ENCODE results near the gene MAL.
"Not testable (repeated sequence)": the region's sequence is repeated elsewhere in the genome, so short reads cannot be mapped to it uniquely, and the experiment has no call there.

Gene MAL

DNA sequence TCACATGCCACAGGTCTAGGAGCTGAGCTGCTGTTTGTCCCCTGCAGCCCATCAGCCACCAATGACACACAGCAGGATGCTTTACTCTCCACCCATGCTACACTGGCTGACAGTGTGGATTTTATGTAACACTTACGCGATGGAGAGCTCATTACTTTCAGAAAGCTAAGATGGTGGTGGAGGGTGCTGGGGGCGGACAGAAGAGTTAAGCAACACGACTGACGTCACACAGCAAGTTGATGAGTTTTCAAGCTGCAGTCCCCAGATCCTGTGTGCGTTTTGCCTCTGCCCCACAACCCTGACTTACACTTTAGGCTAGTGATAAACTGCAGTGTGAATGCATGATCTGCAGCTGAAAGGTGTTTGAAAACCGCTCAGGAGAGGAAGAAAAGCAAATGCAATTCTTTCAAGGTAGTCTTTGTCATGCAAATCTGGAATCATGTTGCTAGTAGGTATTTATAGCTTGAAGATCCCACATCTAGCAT lies 53.7 kb downstream of the MAL start:
- TF ChIP-seq, protein P1, sequence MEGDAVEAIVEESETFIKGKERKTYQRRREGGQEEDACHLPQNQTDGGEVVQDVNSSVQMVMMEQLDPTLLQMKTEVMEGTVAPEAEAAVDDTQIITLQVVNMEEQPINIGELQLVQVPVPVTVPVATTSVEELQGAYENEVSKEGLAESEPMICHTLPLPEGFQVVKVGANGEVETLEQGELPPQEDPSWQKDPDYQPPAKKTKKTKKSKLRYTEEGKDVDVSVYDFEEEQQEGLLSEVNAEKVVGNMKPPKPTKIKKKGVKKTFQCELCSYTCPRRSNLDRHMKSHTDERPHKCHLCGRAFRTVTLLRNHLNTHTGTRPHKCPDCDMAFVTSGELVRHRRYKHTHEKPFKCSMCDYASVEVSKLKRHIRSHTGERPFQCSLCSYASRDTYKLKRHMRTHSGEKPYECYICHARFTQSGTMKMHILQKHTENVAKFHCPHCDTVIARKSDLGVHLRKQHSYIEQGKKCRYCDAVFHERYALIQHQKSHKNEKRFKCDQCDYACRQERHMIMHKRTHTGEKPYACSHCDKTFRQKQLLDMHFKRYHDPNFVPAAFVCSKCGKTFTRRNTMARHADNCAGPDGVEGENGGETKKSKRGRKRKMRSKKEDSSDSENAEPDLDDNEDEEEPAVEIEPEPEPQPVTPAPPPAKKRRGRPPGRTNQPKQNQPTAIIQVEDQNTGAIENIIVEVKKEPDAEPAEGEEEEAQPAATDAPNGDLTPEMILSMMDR (conservative IDR thresholded peaks at IDR 0.05) = no peak
- no peak overlapping the region for H3K27ac ChIP-seq

- no peak overlapping the region for H3K27ac ChIP-seq
- TF ChIP-seq, protein P1 (conservative IDR thresholded peaks at IDR 0.05) = no peak
Measured at GRCh38 chr2:95082477-95082876, 57.0 kb downstream of the MAL start.

DNA sequence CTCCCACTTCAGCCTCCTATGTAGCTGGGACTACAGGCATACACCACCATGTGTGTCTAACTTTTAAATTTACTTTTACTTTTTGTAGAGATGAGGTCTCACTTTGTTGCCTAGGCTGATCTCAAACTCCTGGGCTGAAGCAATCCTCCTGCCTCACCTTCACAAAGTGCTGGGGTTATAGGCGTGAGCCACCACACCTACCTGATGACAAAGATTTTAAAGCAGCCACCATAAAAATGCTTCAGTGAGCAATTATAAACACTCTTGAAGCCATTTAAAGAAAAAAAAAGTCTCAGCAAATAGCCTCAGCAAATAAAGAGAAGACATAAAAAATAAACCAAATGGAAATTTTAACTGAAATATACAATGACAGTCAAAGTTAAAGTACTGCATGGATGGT lies 60.5 kb downstream of the MAL start:
- no peak overlapping the region for H3K27ac ChIP-seq
- TF ChIP-seq, protein P1 (conservative IDR thresholded peaks at IDR 0.05) = no peak

DNA sequence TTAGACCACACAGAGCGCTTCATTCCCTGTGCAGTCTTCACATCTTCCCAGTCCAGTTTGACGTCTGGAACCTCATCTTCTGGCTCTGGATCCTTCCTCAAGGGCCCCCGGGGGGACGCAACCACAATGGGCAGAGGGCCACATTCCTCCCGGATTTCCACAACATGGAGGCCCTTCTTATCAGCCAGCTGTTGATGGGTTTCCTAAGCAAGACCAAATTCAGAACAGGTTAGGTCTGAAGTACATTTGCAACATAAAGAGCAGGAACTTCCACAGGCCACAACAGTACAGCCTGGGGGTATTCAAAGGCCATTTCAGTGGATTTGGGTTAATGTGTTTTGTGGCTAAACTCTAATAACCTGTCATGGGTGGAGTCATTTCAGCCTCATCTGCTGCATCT lies 61.9 kb downstream of the MAL start:
- TF ChIP-seq, protein P1 (conservative IDR thresholded peaks at IDR 0.05) = no peak
- H3K27ac ChIP-seq = no peak overlapping the region

DNA sequence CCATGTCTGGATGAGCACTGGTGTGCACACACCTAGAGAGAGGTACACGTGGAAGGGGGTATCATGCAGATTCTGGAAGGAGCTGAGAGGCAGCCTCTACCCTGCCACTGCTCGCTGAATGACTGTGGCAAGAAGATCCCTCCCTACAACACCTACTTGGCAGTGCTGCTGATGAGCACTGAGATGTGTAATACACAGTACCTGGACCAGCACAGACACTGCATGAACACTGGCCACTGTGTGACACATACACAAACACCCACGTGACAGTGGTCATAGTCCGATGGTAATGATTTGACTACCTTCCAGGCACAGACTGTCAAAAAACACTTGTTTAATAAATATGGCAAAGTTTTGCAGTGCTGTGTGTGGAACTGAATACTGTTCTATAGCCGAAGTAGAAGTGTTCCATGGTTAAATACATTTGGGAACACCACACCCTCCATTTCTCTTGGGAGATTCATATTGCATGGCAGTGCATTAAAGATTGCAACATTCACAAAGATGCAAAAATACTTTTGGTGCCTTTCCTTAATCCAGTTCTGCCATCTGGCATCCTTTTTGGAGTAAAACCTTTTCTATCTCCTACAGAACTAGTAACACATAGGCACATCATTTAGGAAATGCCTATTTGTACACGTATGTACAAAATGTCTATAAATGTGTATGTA lies 66.5 kb downstream of the MAL start:
- H3K27ac ChIP-seq = no peak overlapping the region
- TF ChIP-seq, protein P1 (conservative IDR thresholded peaks at IDR 0.05) = no peak

DNA sequence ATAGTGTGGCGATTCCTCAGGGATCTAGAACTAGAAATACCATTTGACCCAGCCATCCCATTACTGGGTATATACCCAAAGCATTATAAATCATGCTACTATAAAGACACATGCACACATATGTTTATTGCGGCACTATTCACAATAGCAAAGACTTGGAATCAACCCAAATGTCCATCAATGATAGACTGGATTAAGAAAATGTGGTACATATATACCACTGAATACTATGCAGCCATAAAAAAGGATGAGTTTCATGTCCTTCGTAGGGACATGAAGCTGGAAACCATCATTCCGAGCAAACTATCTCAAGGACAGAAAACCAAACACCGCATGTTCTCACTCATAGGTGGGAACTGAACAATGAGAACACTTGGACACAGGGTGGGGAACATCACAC lies 72.8 kb downstream of the MAL start:
- H3K27ac ChIP-seq = not testable (repeated sequence)

GRCh38 chr2:95099910-95100309 lies 74.4 kb downstream of the MAL start:
- TF ChIP-seq, protein P1 (conservative IDR thresholded peaks at IDR 0.05) = no peak
- H3K27ac ChIP-seq = no peak overlapping the region
